ENCODE measurements around the gene ASB1. TPM values are rescaled to one million over a fixed set of nuclear protein-coding genes. Genes with fewer than 3 reads are reported as not detected.

Gene ASB1
- total and polyA plus RNA-seq, 7 donors: 3.5 to 36.0 (median 14.0) TPM

DNA sequence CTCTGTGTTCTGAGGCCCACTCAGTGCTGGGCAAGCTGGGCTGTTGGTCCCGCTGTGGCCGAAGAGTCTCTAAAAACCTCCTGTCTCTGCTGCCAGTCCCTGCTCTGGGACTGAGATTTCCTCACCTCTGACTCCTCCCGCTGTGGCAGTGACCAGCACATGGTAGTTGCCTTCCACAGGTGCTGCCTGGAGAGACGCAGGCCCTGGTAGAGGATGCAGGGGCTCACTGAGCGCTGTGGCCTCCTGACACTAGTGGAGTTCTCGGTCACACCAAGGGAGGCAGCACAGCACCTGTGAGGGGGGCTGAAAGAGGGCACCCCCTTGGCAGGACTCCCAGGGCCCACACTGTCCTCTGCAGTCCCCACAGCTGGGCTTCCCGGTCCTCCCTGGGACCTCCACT is 3.8 kb upstream of the ASB1 start:
- intact Hi-C loops (cut with DNase I): no loop called here

DNA sequence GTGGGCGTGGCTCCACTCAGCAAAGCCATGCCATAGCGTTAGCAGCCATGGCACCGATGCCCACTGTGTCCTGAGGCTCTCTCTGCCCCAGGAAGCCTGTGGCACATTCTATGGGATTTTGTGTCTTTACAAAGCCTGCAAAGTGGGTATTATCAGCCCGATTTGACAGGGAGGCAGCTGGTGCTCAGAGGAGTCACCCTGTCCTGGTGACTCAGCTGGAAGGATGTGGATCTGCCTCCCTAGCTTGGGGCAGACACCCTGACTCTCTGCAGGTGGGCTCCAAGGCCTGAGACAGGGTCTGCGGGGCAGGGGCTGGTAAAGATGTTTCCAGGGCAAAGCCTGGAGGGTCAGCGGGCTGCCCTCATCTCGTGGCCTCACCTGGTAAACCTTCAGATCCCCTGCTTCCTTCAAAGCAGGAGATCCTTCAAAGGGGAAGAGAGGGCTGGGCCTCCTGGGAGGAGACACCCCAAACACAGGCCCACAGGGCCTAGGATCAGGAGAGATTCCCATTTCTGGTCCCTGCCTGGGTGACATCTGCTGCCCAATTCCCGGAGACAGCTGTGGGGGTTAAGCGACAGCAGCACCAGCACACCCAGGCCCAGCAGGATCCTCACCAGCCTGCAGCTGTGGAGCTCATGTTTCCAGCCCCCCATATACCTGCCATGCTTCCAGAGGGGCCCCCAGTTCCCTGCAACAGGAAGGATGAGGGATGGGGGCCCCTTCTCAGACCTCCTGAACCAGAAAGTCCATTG is 3.0 kb upstream of the ASB1 start:
- no peak for DNase-seq
- TF ChIP-seq EP300 (IDR thresholded peaks at IDR 0.05) (no peak), POLR2AphosphoS5 (IDR thresholded peaks at IDR 0.05) (no peak)
- TF ChIP-seq, protein P1, sequence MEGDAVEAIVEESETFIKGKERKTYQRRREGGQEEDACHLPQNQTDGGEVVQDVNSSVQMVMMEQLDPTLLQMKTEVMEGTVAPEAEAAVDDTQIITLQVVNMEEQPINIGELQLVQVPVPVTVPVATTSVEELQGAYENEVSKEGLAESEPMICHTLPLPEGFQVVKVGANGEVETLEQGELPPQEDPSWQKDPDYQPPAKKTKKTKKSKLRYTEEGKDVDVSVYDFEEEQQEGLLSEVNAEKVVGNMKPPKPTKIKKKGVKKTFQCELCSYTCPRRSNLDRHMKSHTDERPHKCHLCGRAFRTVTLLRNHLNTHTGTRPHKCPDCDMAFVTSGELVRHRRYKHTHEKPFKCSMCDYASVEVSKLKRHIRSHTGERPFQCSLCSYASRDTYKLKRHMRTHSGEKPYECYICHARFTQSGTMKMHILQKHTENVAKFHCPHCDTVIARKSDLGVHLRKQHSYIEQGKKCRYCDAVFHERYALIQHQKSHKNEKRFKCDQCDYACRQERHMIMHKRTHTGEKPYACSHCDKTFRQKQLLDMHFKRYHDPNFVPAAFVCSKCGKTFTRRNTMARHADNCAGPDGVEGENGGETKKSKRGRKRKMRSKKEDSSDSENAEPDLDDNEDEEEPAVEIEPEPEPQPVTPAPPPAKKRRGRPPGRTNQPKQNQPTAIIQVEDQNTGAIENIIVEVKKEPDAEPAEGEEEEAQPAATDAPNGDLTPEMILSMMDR (IDR thresholded peaks at IDR 0.05): no peak
- intact Hi-C loops (cut with DNase I): no loop called here
- Histone ChIP-seq H3K27ac (no peak overlapping the region), H3K36me3 (no peaks in the 10 kb centered on the region), H3K27me3 (no peaks in the 10 kb centered on the region), H3K9me3 (no peaks in the 10 kb centered on the region), H3K4me3 (no peak overlapping the region), H3K4me1 (peaks cover 0 to 26% (median 21%) of the 10 kb centered on the region in 4 donors)
- 90 to 91% methylated on average over 9 of the region's 9 CpGs for WGBS, 2 donors

More for the DNA sequence above, 3.8 kb upstream of the ASB1 start:
- TF ChIP-seq, protein P1 (IDR thresholded peaks at IDR 0.05): no peak
- no peak for TF ChIP-seq POLR2A (IDR thresholded peaks at IDR 0.05)
- no peak for TF ChIP-seq POLR2AphosphoS5 (IDR thresholded peaks at IDR 0.05)
- no peak for TF ChIP-seq EP300 (IDR thresholded peaks at IDR 0.05)
- Histone ChIP-seq H3K36me3 (no peaks in the 10 kb centered on the region), H3K9me3 (no peaks in the 10 kb centered on the region), H3K4me1 (peaks cover 0 to 18% (median 13%) of the 10 kb centered on the region in 4 donors), H3K4me3 (no peak overlapping the region), H3K27me3 (no peaks in the 10 kb centered on the region), H3K27ac (no peak overlapping the region)
- DNase-seq: no peak
- 93 to 96% methylated on average over 7 of the region's 7 CpGs for whole genome bisulfite sequencing, 2 donors

DNA sequence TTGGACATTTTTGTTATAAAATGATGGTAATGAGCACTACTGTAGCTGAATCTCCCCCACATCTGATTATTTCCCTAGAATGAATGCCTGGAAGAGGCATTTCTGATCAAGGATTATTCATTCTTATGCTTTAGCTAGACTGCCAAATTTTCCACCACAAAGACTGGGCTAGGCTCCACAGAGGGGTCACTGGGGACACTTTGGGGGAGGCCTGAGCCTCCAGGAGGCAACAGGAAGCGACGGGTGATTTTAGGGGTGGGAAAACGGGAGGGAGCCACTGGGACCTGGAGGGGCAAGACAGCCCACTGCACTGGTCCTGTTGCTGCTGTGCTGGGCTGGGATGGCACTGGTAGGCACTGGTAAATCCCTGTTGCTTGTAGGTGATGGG is 2.4 kb upstream of the ASB1 start:
- TF ChIP-seq EP300 (IDR thresholded peaks at IDR 0.05) (no peak), POLR2AphosphoS5 (IDR thresholded peaks at IDR 0.05) (no peak), POLR2A (IDR thresholded peaks at IDR 0.05) (no peak)
- TF ChIP-seq, protein P1 (IDR thresholded peaks at IDR 0.05): no peak
- no peaks in the 10 kb centered on the region for H3K36me3 ChIP-seq
- DNase-seq: no peak
- no peaks in the 10 kb centered on the region for H3K9me3 ChIP-seq
- 87 to 93% methylated on average over 3 of the region's 3 CpGs for WGBS, 2 donors
- no peak overlapping the region for H3K27ac ChIP-seq
- H3K4me3 ChIP-seq: no peak overlapping the region
- H3K4me1 ChIP-seq: peaks cover 0 to 30% (median 25%) of the 10 kb centered on the region in 4 donors
- intact Hi-C loops (cut with DNase I): no loop called here
- H3K27me3 ChIP-seq: no peaks in the 10 kb centered on the region

DNA sequence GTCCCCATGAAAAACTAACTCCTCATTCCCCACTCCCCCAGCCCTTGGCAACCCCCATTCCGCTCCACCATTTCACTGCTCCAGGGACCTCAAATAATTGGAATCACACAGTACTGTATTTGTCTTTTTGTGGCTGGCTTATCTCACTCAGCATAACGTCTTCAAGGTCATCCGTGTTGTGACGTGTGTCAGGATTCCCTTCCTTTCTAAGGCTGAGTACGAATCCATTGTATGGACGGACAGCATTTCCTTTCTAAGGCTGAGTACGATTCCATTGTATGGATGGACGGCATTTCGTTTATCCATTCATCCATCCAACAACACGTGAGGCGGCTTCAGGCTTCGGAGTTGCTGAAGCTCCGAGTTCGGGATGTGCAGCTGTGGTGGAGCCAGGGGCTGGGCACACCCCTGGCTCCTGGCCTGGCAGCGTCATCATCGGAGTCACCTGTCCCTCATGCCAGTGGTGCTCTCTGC is 1.2 kb upstream of the ASB1 start:
- 28 to 80% methylated on average over 16 of the region's 16 CpGs for WGBS, 2 donors
- TF ChIP-seq POLR2AphosphoS5 (IDR thresholded peaks at IDR 0.05) (no peak), POLR2A (IDR thresholded peaks at IDR 0.05) (no peak), EP300 (IDR thresholded peaks at IDR 0.05) (no peak)
- TF ChIP-seq, protein P1 (IDR thresholded peaks at IDR 0.05): no peak
- Histone ChIP-seq H3K4me1 (peaks cover 0 to 30% (median 26%) of the 10 kb centered on the region in 4 donors), H3K4me3 (peak overlapping the region in 3 of 4 donors; percentile 76 to 90 (median 88)), H3K27ac (peak overlapping the region; percentile 84 to 91 (median 88)), H3K27me3 (no peaks in the 10 kb centered on the region), H3K9me3 (no peaks in the 10 kb centered on the region), H3K36me3 (peaks cover 0 to 4% (median 0%) of the 10 kb centered on the region in 4 donors)
- no peak for DNase-seq
- intact Hi-C loops (cut with DNase I): loop anchor here (5.0 kb wide), 2 partner anchors 138 to 177 kb away; partner anchors contain the start of gene PER2
